Mucosa of descending colon (tissue), 3 donors: Measurements from ENCODE around the gene SPINK8. TPM values are rescaled to one million over a fixed set of nuclear protein-coding genes. Genes with fewer than 3 reads are reported as not detected.

Experiments
- ATAC-seq: fragments of 200-7000 bp; cut with Tn5 transposase; one replicate; pipeline ENCODE4 v1.9.1; 2020; ENCODE audit warnings: mild to moderate bottlenecking, moderate library complexity
- DNase-seq, 3 donors: peaks; one replicate each; pipeline ENCODE4 v3.0.0-alpha.2; 2020
- H3K36me3 ChIP-seq: fragments of 200-600 bp; one replicate; pipeline ENCODE4 v1.8.0; 2021; ENCODE audit warnings: low read depth, mild to moderate bottlenecking
- H3K4me1 ChIP-seq: fragments of 200-600 bp; one replicate; pipeline ENCODE4 v1.8.0; 2021; ENCODE audit warnings: low read depth, mild to moderate bottlenecking
- H3K4me3 ChIP-seq: fragments of 200-600 bp; one replicate; pipeline ENCODE4 v1.8.0; 2021; ENCODE audit warnings: mild to moderate bottlenecking
- H3K9me3 ChIP-seq: fragments of 200-600 bp; one replicate; pipeline ENCODE4 v1.8.0; 2021; ENCODE audit warnings: mild to moderate bottlenecking
- intact Hi-C, 2 donors: fragments of 100-400 bp; cut with DNase I in 1 of 2; cut with micrococcal nuclease in 1 of 2; formaldehyde crosslinking; loops; one replicate each; pipeline versions ENCODE4 v1.11.0 to v1.11.1; 2022; cut with DNase I, micrococcal nuclease
- total RNA-seq, 3 donors: library from RNA; stranded (reverse); fragmentation: NEBNext Ultra II Directional in 2 of 3; extraction: Animal tissue kit (Norgen Biotek cat#: 25700) in 2 of 3; gene quantifications; one replicate each; pipeline versions ENCODE4 v1.2.1 to v1.2.4, GENCODE V29; 2021 to 2023
- TF ChIP-seq, protein P1 (sequence below): fragments of 200-600 bp; IDR thresholded peaks from one replicate; pipeline ENCODE4 v1.8.0; 2022; ENCODE audit warnings: antibody characterized with exemption, mild to moderate bottlenecking
- donor health status: DM: no; HTN: no; CAD: no; lungs with moderate emphysema.
- donor health status: DM: no; HTN: no; CAD: no.
- donor health status: DM: no; HTN: yes; CAD: no.

Gene SPINK8
- total RNA-seq, 3 donors from 2014 or later = not detected

GRCh38 chr3:48352546-48352945, 19.1 kb upstream of the SPINK8 start:
- Histone ChIP-seq H3K9me3 (no peaks in the 10 kb centered on the region), H3K36me3 (no peaks in the 10 kb centered on the region), H3K4me3 (no peak overlapping the region), H3K4me1 (no peaks in the 10 kb centered on the region)
- TF ChIP-seq, protein P1, sequence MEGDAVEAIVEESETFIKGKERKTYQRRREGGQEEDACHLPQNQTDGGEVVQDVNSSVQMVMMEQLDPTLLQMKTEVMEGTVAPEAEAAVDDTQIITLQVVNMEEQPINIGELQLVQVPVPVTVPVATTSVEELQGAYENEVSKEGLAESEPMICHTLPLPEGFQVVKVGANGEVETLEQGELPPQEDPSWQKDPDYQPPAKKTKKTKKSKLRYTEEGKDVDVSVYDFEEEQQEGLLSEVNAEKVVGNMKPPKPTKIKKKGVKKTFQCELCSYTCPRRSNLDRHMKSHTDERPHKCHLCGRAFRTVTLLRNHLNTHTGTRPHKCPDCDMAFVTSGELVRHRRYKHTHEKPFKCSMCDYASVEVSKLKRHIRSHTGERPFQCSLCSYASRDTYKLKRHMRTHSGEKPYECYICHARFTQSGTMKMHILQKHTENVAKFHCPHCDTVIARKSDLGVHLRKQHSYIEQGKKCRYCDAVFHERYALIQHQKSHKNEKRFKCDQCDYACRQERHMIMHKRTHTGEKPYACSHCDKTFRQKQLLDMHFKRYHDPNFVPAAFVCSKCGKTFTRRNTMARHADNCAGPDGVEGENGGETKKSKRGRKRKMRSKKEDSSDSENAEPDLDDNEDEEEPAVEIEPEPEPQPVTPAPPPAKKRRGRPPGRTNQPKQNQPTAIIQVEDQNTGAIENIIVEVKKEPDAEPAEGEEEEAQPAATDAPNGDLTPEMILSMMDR = no peak
- ATAC-seq (no peak), DNase-seq (no peak)
- intact Hi-C loops = no loop called here

DNA sequence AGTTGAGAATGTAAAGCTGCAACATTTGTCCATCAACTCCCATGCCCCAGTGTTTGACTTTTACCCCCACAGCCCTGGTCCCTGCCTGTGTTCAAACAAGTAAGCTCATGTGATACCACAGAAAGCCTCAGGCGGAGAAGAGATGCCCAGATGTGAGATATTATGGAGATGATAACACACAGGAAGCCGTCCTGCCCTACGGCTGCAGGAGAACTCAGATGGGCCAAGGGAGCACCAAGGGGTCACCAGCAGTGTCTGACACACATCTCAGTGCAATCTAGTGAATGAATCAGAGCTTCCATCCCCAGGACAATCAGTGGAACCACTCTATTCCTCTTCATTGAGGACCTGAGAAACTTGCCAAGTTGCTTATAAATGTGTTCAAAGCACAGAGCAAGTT, 14.0 kb upstream of the SPINK8 start:
- Histone ChIP-seq H3K36me3 (no peaks in the 10 kb centered on the region), H3K9me3 (no peaks in the 10 kb centered on the region), H3K4me1 (no peaks in the 10 kb centered on the region), H3K4me3 (no peak overlapping the region)
- ATAC-seq = no peak
- DNase-seq = no peak
- TF ChIP-seq, protein P1 = no peak
- intact Hi-C loops = no loop called here

GRCh38 chr3:48345946-48346572, 12.6 kb upstream of the SPINK8 start:
- Histone ChIP-seq H3K9me3 (no peaks in the 10 kb centered on the region), H3K4me3 (no peak overlapping the region), H3K4me1 (no peaks in the 10 kb centered on the region), H3K36me3 (no peaks in the 10 kb centered on the region)
- DNase-seq = no peak
- intact Hi-C loops = no loop called here
- TF ChIP-seq, protein P1 = no peak
- ATAC-seq = no peak

DNA sequence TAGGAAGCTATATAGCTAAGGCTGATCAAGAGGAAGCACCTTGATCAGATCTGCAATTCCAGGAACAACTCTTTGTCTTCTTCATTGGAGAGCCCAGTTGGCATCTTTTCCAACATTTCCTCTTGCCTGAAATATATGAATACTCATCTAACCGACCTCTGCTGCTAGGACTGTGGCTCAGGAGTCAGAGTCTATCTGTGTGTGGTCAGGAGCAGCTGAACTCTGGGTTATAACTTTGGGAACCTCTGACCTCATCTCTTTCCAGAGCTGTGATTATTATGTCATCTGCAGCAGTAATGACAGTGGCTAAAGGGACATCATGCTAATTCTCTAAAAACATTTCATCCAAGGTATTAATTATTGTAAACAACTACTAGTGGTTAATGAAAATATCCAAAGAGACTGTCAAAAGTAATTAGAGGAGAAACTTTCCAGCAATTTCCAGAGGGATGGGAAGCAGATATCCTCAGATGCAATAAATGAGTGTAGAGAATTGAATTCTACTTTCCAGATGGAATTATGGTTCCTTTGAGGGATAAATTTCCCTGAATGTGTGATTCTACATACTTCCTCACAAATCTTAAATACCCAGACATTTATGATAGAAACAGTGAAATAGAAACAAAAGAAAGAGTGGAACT, 11.5 kb upstream of the SPINK8 start:
- no peaks in the 10 kb centered on the region for H3K36me3 ChIP-seq
- no peak for ATAC-seq
- H3K9me3 ChIP-seq = no peaks in the 10 kb centered on the region
- TF ChIP-seq, protein P1 = no peak
- no peak overlapping the region for H3K4me3 ChIP-seq
- no peaks in the 10 kb centered on the region for H3K4me1 ChIP-seq
- no peak for DNase-seq
- intact Hi-C loops = no loop called here

- no peak for ATAC-seq
- no peaks in the 10 kb centered on the region for H3K9me3 ChIP-seq
- no peaks in the 10 kb centered on the region for H3K36me3 ChIP-seq
- DNase-seq = no peak
- TF ChIP-seq, protein P1 = no peak
- H3K4me3 ChIP-seq = no peak overlapping the region
- intact Hi-C loops = no loop called here
- H3K4me1 ChIP-seq = no peaks in the 10 kb centered on the region
Observed at GRCh38 chr3:48343432-48343831, 10.0 kb upstream of the SPINK8 start.
